GM20431 (cell line): ENCODE data around the gene DLGAP4.

ENCODE experiments used
- in situ Hi-C: fragments of 300-500 bp; cut with MseI, MboI; formaldehyde crosslinking; loops from one replicate; pipeline ENCODE4 v1.15.0; 2020; ENCODE audit warnings: low sequenced_read_pairs; ENCODE audit not compliant: unreplicated experiment

The DLGAP4 gene

GRCh38 chr20:36573103-36573797 is 267.1 kb downstream of the DLGAP4 start, which contains the start of gene TGIF2:
Gene TGIF2, plus strand, starts transcription at chr20:36573597. Its CDS starts 5,178 bp downstream, at chr20:36578775.
- in situ Hi-C loops = no loop called here

- in situ Hi-C loops = no loop called here
Observed at GRCh38 chr20:36573798-36574365, 267.7 kb downstream of the DLGAP4 start.

- in situ Hi-C loops = no loop called here
Observed at GRCh38 chr20:36574366-36575135, 268.4 kb downstream of the DLGAP4 start.

- in situ Hi-C loops = no loop called here
Observed at GRCh38 chr20:36576081-36576445, 269.9 kb downstream of the DLGAP4 start.
